BJ (cell line): Measurements from ENCODE around the gene HOXA3. TPM values are rescaled to one million over a fixed set of nuclear protein-coding genes. Genes with fewer than 3 reads are reported as not detected.

Experiments used
- CTCF ChIA-PET: fragments of 350-600 bp; formaldehyde crosslinking; extraction: SDS; loops from one replicate; lab custom pipeline; 2021; ENCODE audit warnings: antibody characterized with exemption, inconsistent platforms; lab: Yijun Ruan, JAX
- POLR2A ChIA-PET: fragments of 300-600 bp; sonication (Branson Sonifier 250); formaldehyde crosslinking; extraction: SDS; loops from one replicate; lab custom pipeline; 2021; ENCODE audit warnings: antibody characterized with exemption; lab: Charles Lee
- DNase-seq: peaks from one replicate; pipeline ENCODE4 v3.0.0-alpha.2; 2011; ENCODE audit warnings: low read depth
- H3K27me3 ChIP-seq: 2 replicates; pipeline ENCODE4 v1.6.0; 2011; ENCODE audit warnings: low read length; ENCODE audit not compliant: control insufficient read depth, insufficient read depth
- H3K36me3 ChIP-seq: 2 replicates; pipeline ENCODE4 v1.5.1; 2011; ENCODE audit warnings: low read length; ENCODE audit not compliant: control insufficient read depth, insufficient read depth
- H3K4me3 ChIP-seq: 2 replicates; pipeline ENCODE4 v1.5.1; 2011; ENCODE audit warnings: low read depth, mild to moderate bottlenecking, control low read depth, low read length
- polyA plus RNA-seq: library from polyadenylated mRNA; depleted of rRNA; stranded (reverse); fragments of >200 nt; gene quantifications from 2 replicates; pipeline ENCODE4 v1.2.3, GENCODE V29; 2011
- TF ChIP-seq, protein P1 (sequence below): IDR thresholded peaks from 2 replicates; pipeline ENCODE4 v1.5.1; 2011; ENCODE audit warnings: low read depth, mild to moderate bottlenecking, control low read depth, inconsistent platforms, low read length, moderate library complexity; ENCODE audit not compliant: insufficient read depth

The HOXA3 gene
- polyA plus RNA-seq, 1 experiment = 0.15 TPM

DNA sequence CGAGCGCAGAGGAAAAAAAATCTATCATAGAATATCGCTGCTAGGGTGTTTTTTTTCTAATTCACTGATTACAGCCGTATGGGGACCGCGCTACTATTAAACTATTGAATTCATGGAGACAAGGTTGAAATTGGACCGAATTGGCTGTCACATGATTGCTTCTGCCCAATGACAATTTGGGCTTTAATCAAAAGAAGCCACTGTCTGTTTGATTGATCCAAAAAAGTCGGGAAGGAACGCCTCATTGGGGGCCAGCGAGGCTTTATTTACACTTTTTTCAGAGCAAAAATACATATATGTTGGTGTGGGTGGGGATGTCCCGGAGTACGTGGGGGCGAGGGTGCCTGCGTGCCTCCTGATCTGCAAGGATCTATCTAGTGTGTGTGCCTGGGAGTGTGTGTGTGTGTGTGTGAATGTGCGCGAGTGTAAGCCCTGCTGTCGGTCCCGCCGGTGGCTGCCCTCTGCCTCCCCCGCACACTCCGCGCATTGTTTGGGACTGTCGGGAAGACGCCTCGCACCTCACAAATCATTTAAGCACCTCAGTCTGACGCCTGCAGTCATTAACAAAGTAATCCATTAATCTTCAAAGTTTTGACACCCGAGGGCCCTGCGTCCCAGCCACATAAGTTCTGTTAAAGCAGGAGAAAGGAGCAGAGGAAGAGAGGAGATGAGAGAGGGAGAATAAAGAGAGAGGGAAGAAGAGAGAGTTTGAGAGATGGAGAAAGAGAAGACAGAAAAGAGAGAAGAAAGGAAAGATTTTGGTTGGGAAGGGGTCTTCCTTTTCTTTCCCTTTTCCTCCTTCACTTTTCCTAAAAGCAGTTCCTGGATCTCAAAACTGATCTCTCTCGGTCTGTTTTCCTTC, 49.6 kb downstream of the HOXA3 start, which contains the start of gene HOXA2:
HOXA2 (minus strand) TSS at position 103 of the 862 bp plus-strand sequence. CDS start 183 bp downstream, outside the sequence.
- H3K27me3 ChIP-seq = peaks cover 10% of the 10 kb centered on the region
- DNase-seq = no peak
- H3K4me3 ChIP-seq = no peak within 1 kb of the TSS
- H3K36me3 ChIP-seq = no peaks in the 10 kb centered on the region
- POLR2A ChIA-PET = no interaction called here
- CTCF ChIA-PET = no interaction called here
- TF ChIP-seq, protein P1, sequence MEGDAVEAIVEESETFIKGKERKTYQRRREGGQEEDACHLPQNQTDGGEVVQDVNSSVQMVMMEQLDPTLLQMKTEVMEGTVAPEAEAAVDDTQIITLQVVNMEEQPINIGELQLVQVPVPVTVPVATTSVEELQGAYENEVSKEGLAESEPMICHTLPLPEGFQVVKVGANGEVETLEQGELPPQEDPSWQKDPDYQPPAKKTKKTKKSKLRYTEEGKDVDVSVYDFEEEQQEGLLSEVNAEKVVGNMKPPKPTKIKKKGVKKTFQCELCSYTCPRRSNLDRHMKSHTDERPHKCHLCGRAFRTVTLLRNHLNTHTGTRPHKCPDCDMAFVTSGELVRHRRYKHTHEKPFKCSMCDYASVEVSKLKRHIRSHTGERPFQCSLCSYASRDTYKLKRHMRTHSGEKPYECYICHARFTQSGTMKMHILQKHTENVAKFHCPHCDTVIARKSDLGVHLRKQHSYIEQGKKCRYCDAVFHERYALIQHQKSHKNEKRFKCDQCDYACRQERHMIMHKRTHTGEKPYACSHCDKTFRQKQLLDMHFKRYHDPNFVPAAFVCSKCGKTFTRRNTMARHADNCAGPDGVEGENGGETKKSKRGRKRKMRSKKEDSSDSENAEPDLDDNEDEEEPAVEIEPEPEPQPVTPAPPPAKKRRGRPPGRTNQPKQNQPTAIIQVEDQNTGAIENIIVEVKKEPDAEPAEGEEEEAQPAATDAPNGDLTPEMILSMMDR = no peak

GRCh38 chr7:27101957-27102580, 50.3 kb downstream of the HOXA3 start:
- H3K4me3 ChIP-seq = no peak overlapping the region
- CTCF ChIA-PET = no interaction called here

GRCh38 chr7:27101171-27101956, 51.0 kb downstream of the HOXA3 start:
- Histone ChIP-seq H3K36me3 (no peaks in the 10 kb centered on the region), H3K4me3 (no peak overlapping the region), H3K27me3 (peaks cover 9% of the 10 kb centered on the region)
- no peak for DNase-seq
- ChIA-PET POLR2A (no interaction called here), CTCF (no interaction called here)
- TF ChIP-seq, protein P1 = no peak

More at GRCh38 chr7:27101957-27102580, 50.3 kb downstream of the HOXA3 start:
- TF ChIP-seq, protein P1 = no peak
- POLR2A ChIA-PET = no interaction called here
- no peaks in the 10 kb centered on the region for H3K36me3 ChIP-seq
- H3K27me3 ChIP-seq = peaks cover 10% of the 10 kb centered on the region
- DNase-seq = no peak

DNA sequence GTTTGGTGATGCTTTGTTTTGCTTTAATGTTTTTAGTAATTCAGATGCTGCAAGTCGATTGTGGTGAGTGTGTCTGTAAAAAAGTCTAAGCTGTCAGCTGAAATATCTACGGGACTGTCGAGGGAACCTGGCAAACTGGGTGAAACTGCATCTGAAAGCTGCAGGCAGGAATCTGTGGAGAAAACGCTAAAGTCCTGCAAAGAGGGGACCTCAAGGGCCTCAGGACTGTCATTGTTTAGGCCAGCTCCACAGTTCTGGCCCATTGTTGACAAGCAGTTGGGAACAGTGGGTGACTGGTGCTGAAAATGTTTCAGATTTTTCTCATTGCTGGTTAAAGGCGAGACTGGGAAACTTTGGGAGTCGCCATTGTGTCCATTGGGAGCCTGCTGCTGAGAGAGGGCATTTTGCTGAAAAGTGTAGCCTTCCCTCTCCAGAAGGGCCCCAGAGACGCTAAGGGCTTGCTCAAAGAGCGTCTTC, 51.7 kb downstream of the HOXA3 start:
- Histone ChIP-seq H3K36me3 (no peaks in the 10 kb centered on the region), H3K27me3 (peaks cover 7% of the 10 kb centered on the region), H3K4me3 (no peak overlapping the region)
- CTCF ChIA-PET = no interaction called here
- no peak for DNase-seq
- TF ChIP-seq, protein P1 = no peak
- POLR2A ChIA-PET = no interaction called here
